GM12874 (cell line): ENCODE data around the gene HASPIN.

Source experiments
- TF ChIP-seq, protein P1 (sequence below): IDR thresholded peaks from 2 replicates; pipeline ENCODE4 v1.5.1; 2011; ENCODE audit warnings: low read depth, mild to moderate bottlenecking, control low read depth, low read length, moderate library complexity; ENCODE audit not compliant: insufficient read depth

HASPIN gene

DNA sequence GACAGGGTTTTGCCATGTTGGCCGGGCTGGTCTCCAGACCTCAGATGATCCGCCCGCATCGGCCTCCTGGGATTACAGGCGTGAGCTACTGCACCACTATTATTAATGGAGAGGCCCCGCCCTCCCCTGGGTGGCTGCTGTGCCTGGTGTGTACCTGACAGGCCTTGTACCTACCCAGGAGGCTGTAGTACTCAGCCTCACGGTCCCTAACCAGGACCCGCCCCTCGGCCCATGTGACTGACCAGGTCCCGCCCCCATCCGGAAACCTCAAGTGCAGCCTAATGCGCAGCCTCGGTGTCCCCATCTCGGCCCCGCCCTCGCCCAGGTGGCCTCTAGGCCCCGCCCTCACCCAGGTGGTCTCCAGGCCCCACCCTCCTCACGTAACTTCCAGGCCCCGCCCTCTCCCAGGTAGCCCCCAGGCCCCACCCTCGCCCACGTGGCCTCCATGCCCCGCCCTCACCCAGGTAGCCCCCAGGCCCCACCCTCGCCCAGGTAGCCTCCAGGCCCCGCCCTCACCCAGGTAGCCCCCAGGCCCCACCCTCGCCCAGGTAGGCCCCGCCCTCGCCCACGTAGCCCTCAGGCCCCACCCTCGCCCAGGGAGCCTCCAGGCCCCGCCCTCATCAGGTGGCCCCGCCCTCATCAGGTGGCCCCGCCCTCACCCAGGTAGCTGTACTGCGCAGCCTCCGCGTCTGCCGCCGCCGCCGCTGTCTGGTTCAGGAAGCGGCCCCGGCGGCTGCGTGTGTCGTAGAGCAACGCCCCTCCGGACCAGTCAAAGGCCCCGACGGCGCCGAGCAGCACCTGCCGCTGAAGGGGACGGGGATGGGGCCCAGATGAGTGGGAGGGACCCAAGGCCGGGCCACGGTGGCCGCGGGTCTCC, 31.0 kb downstream of the HASPIN start:
- TF ChIP-seq, protein P1, sequence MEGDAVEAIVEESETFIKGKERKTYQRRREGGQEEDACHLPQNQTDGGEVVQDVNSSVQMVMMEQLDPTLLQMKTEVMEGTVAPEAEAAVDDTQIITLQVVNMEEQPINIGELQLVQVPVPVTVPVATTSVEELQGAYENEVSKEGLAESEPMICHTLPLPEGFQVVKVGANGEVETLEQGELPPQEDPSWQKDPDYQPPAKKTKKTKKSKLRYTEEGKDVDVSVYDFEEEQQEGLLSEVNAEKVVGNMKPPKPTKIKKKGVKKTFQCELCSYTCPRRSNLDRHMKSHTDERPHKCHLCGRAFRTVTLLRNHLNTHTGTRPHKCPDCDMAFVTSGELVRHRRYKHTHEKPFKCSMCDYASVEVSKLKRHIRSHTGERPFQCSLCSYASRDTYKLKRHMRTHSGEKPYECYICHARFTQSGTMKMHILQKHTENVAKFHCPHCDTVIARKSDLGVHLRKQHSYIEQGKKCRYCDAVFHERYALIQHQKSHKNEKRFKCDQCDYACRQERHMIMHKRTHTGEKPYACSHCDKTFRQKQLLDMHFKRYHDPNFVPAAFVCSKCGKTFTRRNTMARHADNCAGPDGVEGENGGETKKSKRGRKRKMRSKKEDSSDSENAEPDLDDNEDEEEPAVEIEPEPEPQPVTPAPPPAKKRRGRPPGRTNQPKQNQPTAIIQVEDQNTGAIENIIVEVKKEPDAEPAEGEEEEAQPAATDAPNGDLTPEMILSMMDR, result no peak

DNA sequence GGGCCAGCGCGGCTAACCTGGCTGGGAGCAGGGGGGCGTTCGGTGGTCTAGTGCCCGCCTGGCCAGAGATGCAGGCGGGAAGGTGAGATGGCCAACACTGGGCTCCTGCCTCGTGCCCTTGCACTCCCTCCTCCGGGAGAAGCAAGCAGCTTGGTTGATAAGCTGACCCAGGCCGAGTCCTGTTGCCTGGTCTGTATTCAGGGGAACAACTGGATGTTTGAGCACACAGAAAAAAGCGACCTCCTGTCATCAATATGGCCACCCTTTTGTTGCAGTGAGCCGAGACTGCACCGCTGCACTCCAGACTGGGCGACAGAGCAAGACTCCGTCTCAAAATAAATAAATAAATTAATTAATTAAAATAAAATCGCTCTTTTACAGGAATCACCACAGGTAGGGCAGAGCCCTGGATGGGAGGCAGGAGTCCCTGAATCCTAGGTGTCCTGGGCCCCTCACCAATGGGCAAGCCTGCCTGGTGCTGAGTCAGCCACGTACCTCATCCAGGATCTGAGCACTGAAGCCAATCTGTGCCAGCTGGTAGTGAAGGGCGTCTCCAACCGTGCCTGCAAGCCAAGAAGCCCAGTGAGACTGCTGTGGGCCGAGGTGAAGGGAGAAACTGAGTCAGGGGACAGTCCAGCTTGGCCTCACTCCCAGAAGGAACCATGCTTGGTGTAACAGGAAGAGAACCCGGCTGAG, 31.8 kb downstream of the HASPIN start:
- TF ChIP-seq, protein P1, result no peak

DNA sequence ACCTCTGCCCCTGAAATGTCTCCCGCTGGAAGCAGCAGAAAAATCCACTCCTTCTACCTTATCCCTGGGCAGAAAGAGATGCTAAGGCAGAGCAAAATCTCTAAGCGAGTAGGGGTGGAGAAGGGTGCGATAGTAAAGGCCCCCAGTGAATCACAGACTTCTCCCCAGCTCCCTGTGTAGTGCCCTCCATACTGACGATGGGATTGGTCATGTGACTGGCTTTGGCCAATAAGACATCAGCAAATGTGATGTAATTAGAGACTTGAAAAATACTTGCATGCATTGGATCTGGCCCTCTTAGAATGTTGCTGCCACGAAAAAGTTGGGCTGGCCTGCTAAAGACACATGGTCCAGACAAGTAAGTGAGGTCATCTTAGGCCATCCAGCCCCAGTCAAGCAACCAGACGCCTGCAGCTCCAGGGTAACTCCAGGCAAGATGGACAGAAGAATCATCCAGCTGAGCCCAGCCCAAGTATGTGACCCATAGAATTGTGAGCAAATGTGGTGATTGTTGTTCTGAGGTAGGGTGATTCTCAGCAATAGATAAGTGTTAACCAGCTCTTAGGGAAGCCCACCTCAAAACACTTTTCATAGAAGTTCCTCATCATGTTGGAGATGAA, 36.0 kb downstream of the HASPIN start:
- TF ChIP-seq, protein P1, result no peak

DNA sequence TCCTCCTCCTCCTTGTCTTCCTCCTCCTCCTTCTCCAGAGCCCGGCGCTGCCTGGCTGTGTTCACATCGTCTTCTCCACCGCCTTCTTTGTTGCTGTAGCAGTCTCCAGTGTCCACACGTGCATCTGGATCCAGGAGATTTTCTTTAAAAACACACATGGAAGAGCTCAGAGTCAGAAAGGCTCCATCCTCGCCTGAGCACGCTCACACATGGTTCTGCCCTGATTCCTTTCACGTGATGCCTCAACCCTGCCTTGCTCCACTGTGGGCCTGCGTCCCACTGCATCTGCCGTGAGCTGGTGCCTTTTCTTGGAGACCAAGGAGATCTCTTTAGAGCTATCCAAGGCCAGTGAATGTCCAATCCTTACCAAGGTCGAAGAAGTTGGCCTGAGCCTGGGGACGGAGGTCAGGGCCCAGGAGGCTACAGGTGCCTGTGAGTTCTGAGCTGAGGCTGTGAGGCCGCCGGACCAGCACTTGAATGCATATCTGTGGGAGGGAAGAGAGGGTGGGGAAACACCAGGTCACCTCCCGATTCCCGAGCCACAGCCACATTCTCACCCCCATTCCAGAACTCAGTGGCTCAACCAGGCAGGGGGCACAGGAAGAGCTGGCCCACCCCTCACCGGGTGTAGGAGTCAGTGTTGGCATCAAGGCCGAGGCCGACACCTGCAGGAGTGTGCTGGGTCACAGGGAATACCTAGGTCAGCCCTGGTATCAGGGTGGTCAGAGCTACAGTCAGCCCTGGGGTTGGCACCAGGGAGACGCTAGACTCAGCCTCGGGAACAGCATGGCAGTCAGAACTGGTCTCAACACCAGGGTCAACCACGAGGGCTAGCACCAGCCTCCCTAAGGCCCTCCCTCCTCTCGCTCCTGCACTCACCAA, 37.6 kb downstream of the HASPIN start:
- TF ChIP-seq, protein P1, result no peak

DNA sequence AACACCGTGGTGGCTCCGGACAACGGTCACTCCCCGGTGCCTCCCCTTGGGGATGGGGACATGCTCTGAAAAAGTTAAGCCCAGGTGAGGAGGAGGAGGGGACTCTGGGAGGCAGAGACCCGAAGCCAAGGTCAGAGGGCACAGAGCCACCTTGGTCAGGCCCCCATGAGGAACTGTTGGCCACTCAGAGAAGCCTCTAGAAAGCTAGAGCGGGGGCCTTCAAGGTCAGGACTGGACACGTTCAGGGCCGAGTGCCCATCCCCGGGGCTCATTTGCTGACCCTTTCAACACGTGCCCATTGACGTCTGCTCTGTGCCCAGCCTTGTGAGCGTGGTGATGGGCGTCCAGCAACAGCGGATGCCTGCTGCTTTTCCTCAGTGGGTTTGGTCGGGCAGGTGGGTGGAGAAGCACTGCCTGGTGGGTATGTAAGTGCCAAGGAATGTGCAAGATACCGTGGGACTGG, 38.2 kb downstream of the HASPIN start:
- TF ChIP-seq, protein P1, result no peak

DNA sequence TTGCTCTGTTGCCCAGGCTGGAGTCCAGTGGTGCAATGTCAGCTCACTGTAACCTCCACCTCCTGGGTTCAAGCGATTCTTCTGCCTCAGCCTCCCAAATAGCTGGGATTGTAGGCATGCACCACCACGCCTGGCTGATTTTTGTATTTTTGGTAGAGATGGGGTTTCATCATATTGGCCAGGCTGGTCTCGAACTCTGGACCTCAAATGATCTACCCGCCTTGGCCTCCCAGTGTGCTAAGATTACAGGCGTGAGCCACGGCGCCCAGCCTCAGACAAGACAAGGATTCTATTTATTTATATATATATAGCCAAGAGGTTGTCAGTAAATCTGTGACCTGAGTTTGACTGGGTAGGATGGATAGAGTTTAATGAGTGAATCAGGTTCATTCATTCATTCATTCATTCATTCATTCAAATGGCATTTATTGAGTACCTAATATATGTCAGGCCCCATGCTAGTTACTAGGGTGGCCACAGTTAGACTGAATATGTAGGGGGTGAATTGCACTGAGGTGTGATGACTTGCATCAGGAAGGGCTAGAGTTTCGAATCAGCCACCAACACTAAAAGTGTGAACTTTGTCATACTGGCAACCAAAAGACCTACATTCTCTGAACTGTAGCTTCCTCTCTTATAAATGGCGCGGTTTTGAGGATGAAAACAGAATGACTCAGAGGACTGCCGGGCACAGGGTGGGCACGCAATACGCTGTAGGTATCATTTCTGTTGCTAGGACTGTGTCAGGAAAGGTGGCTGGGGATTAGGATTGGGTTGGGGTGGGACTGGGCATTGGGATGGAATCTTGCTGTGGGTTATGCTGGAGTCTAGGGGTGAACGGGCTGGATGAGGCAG, 39.4 kb downstream of the HASPIN start:
- TF ChIP-seq, protein P1, result no peak
